Epithelial cell of proximal tubule (primary cell): ENCODE data around the gene LRR1. TPM values are rescaled to one million over a fixed set of nuclear protein-coding genes. Genes with fewer than 3 reads are reported as not detected.

ENCODE experiments used
- DNase-seq: peaks from one replicate; pipeline ENCODE4 v3.0.0-alpha.2; 2011; ENCODE audit warnings: low read depth
- H3K4me3 ChIP-seq: 2 replicates; pipeline ENCODE4 v1.5.1; 2011; ENCODE audit warnings: low read depth, mild to moderate bottlenecking, low read length
- CTCF ChIP-seq: conservative IDR thresholded peaks from 2 replicates; pipeline ENCODE4 v1.5.1; 2012; ENCODE audit warnings: low read depth, mild to moderate bottlenecking, low read length
- total RNA-seq: library from RNA; depleted of rRNA; stranded (reverse); fragments of >200 nt; gene quantifications from 2 replicates; pipeline ENCODE4 v1.2.3, GENCODE V29; 2015

Gene LRR1
- total RNA-seq, 1 donor from 2014 or later, result 22.7 TPM

- TF ChIP-seq CTCF, result no peak
- DNase-seq, result no peak
- H3K4me3 ChIP-seq, result no peak overlapping the region
Measured at GRCh38 chr14:49553892-49554291, 44.8 kb upstream of the LRR1 start.

DNA sequence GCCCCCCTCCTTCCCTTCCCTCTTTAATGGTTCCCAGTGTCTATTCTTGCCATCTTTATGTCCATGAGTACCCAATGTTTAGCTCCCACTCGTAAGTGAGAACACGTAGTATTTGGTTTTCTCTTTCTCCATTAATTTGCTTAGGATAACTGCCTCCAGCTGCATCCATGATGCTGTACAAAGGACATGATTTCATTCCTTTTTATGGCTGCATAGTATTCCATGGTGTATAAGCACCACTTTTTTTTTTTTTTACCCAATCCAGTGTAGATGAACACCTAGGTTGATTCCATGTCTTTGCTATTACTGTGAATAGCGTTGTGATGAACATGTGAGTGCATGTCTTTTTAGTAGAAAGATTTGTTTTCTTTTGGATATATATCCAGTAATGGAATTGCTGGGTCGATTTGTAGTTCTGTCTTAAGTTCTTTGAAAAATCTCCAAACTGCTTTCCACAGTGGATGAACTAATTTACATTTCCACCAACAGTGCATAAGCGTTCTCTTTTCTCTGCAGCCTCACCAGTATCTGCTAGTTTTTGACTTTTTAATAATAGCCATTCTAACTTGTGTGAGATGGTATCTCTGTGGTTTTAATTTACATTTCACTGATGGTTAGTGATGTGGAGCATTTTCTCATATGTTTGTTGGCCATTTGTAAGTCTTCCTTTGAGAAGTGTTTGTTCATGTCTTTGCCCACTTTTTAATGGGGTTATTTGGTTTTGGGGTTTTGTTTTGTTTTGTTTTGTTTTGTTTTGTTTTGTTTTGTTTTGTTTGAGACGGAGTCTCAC lies 38.6 kb upstream of the LRR1 start:
- no peak overlapping the region for H3K4me3 ChIP-seq
- no peak for DNase-seq
- no peak for TF ChIP-seq CTCF

- no peak for DNase-seq
- TF ChIP-seq CTCF, result no peak
- H3K4me3 ChIP-seq, result no peak overlapping the region
Measured at GRCh38 chr14:49566714-49567113, 32.0 kb upstream of the LRR1 start.

DNA sequence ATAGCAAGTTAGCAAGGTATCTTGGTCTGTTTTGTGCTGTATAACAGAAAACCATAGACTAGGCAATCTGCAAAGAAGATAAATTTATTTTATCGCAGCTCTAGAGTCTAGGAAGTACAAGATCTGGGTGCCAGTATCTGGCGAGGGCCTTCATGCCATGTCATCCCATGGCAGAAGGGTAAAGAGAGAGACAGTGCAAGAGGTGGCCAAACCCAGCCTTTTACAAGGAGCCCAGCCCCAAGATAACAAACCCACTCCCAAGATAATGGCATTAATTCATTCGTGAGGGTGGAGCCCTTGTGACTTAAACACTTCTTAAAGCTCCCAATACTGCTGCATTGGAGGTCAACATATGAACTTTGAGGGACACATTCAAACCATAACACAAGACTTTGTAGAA lies 29.5 kb upstream of the LRR1 start:
- no peak for TF ChIP-seq CTCF
- DNase-seq, result no peak
- no peak overlapping the region for H3K4me3 ChIP-seq

GRCh38 chr14:49574038-49574437 lies 24.7 kb upstream of the LRR1 start:
- DNase-seq, result no peak
- TF ChIP-seq CTCF, result no peak
- H3K4me3 ChIP-seq, result no peak overlapping the region

DNA sequence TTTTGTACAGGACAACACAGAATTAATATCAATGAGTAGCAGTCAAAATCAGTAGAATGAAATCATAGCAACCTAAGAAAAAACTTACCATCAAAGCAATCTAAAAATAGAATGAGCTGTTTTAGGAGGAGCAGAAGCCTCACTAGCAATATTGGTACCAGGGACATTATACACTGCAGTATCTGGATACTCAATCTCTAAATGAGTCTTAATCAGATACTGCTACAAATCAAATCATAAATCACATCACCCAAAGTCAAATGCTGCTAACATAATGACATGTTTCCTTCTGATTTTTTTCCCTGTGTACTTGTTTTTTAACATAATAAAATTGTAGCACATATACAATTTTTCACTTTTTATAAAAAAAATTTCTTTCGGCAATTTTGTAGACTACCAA lies 20.6 kb upstream of the LRR1 start:
- H3K4me3 ChIP-seq, result no peak overlapping the region
- DNase-seq, result no peak
- no peak for TF ChIP-seq CTCF

GRCh38 chr14:49579841-49580240 lies 18.9 kb upstream of the LRR1 start:
- no peak for TF ChIP-seq CTCF
- H3K4me3 ChIP-seq, result no peak overlapping the region
- DNase-seq, result no peak
